A549 (cell line): ENCODE measurements around the gene GABRR2. TPM values are rescaled to one million over a fixed set of nuclear protein-coding genes. Genes with fewer than 3 reads are reported as not detected.

Source experiments
- ATAC-seq, 2 experiments: fragments of 200-7000 bp in 1 of 2; fragments of >200 bp in 1 of 2; cut with Nextera tagmentation in 1 of 2; cut with Tn5 transposase in 1 of 2; 3 replicates each; pipeline versions ENCODE4 v1.8.0 to v1.9.1; 2018 to 2020; ENCODE audit warnings: mild to moderate bottlenecking in 1 of 2, moderate library complexity in 1 of 2
- CTCF ChIA-PET: fragments of 300-600 bp; sonication (Branson Sonifier 250); formaldehyde crosslinking; extraction: SDS; loops from one replicate; lab custom pipeline; 2021; ENCODE audit warnings: antibody characterized with exemption, inconsistent platforms; lab: Yijun Ruan, JAX
- POLR2A ChIA-PET: fragments of 350-600 bp; formaldehyde crosslinking; extraction: SDS; loops from one replicate; lab custom pipeline; 2021; ENCODE audit warnings: antibody characterized with exemption, inconsistent platforms; lab: Yijun Ruan, JAX
- DNase-seq, 2 experiments: peaks; one replicate each; pipeline versions ENCODE4 v3.0.0 to v3.0.0-alpha.2; 2011 to 2016; ENCODE audit warnings: low read depth in 1 of 2, low spot score in 1 of 2
- FAIRE-seq: peaks from 2 replicates; lab custom pipeline; 2011; peaks lifted over from hg19 to GRCh38; lab: Jason Lieb, UNC
- H3K27ac ChIP-seq, 2 experiments: fragments of >200 bp; sonication (Bioruptor Twin); formaldehyde crosslinking; 3 replicates each; pipeline ENCODE4 v1.5.1; 2016 to 2017
- H3K4me1 ChIP-seq: fragments of >200 bp; sonication (Bioruptor Twin); formaldehyde crosslinking; 3 replicates; pipeline ENCODE4 v1.6.1; 2016
- H3K4me2 ChIP-seq: fragments of >200 bp; sonication (Bioruptor Twin); formaldehyde crosslinking; 3 replicates; pipeline ENCODE4 v1.6.1; 2016
- H3K4me3 ChIP-seq: fragments of >200 bp; sonication (Bioruptor Twin); formaldehyde crosslinking; 3 replicates; pipeline ENCODE4 v1.5.1; 2016
- H3K9me3 ChIP-seq: fragments of >200 bp; sonication (Bioruptor Twin); formaldehyde crosslinking; 3 replicates; pipeline ENCODE4 v1.6.1; 2016
- ATOH8 ChIP-seq: fragments of 250-450 bp; sonication (Bioruptor Pico); IDR thresholded peaks from 2 replicates; pipeline ENCODE4 v1.5.0; 2020; ENCODE audit warnings: low read depth, mild to moderate bottlenecking, moderate library complexity
- BCL3 ChIP-seq: fragments of >200 bp; sonication (Bioruptor Twin); formaldehyde crosslinking; IDR thresholded peaks from 3 replicates; pipeline ENCODE4 v1.6.1; 2016
- CHD4 ChIP-seq: fragments of 200-600 bp; sonication (generic); IDR thresholded peaks from 2 replicates; pipeline ENCODE4 v1.6.1; 2016; ENCODE audit warnings: antibody characterized with exemption, mild to moderate bottlenecking, borderline replicate concordance
- CTCF ChIP-seq: fragments of >200 bp; sonication (Bioruptor Twin); formaldehyde crosslinking; IDR thresholded peaks from 3 replicates; pipeline ENCODE4 v1.5.1; 2016
- EHF ChIP-seq: fragments of 250-450 bp; sonication (Bioruptor Pico); IDR thresholded peaks from 2 replicates; pipeline ENCODE4 v1.5.0; 2020; ENCODE audit warnings: mild to moderate bottlenecking
- FOSL2 ChIP-seq, 2 experiments: fragments of 450-650 bp in 1 of 2; fragments of >200 bp in 1 of 2; sonication (Bioruptor Twin) in 1 of 2; formaldehyde crosslinking; IDR thresholded peaks; 2 replicates each; pipeline versions ENCODE4 v1.5.0 to v1.6.1; 2016 to 2020; ENCODE audit warnings: mild to moderate bottlenecking in 1 of 2, moderate library complexity in 1 of 2
- HOXB13 ChIP-seq: fragments of 250-450 bp; sonication (Bioruptor Pico); IDR thresholded peaks from 2 replicates; pipeline ENCODE4 v1.5.0; 2020; ENCODE audit warnings: low read depth, mild to moderate bottlenecking, moderate library complexity
- JUN ChIP-seq, 2 experiments: fragments of >200 bp; sonication (Bioruptor Twin); formaldehyde crosslinking; IDR thresholded peaks; 2 replicates in 1 of 2; 3 replicates in 1 of 2; pipeline ENCODE4 v1.6.1; 2016 to 2017
- KDM5A ChIP-seq: fragments of 200-600 bp; sonication (generic); IDR thresholded peaks from 2 replicates; pipeline ENCODE4 v1.6.1; 2016; ENCODE audit warnings: antibody characterized with exemption, mild to moderate bottlenecking
- PHF8 ChIP-seq: fragments of 200-600 bp; sonication (generic); IDR thresholded peaks from 2 replicates; pipeline ENCODE4 v1.6.1; 2016; ENCODE audit warnings: low read depth, mild to moderate bottlenecking, antibody characterized with exemption, moderate library complexity, borderline replicate concordance
- RCOR1 ChIP-seq: fragments of 150-350 bp; IDR thresholded peaks from 2 replicates; pipeline ENCODE4 v1.6.1; 2014; ENCODE audit warnings: antibody characterized with exemption, low read length, low read depth
- ZC3H11A ChIP-seq: fragments of 450-650 bp; IDR thresholded peaks from 2 replicates; pipeline ENCODE4 v1.6.1; 2014; ENCODE audit warnings: antibody characterized with exemption, mild to moderate bottlenecking
- WGBS: methylation state at CpG from one replicate; pipeline ENCODE4 v1.1.6; 2017; ENCODE audit errors: missing lambda C conversion rate; 5-methylcytosine and 5-hydroxymethylcytosine counted together
- polyA plus RNA-seq, 4 experiments: library from polyadenylated mRNA; depleted of rRNA in 3 of 4; stranded (reverse); fragments of >200 nt; fragmentation: RNase III in 1 of 4; extraction: RNeasy Plus Mini Kit Qiagen cat#74134 plus additional on column Dnase treatment in 1 of 4; gene quantifications; 2 replicates in 3 of 4; 3 replicates in 1 of 4; pipeline ENCODE4 v1.2.3, GENCODE V29; 2011 to 2017

GABRR2 gene
- polyA plus RNA-seq, 2 of the 4 experiments (the other 2 are of a cell fraction), result 0.08 to 0.09 TPM

GRCh38 chr6:89351671-89352277 lies 36.7 kb upstream of the GABRR2 start:
- Histone ChIP-seq H3K27ac (peak overlapping the region; percentile 94 to 98), H3K4me1 (peaks cover 16% of the 10 kb centered on the region; the same call in 1 of the 3 replicates), H3K4me2 (peak overlapping the region; percentile 73), H3K4me3 (peak overlapping the region; percentile 72), H3K9me3 (no peaks in the 10 kb centered on the region)
- POLR2A ChIA-PET, result interaction anchor here (1.0 to 1.8 kb wide), 4 partner anchors 10 to 271 kb away, joined by 3 to 8 read pairs (median 5); partner anchors contain the start of genes PM20D2 and PNRC1
- TF ChIP-seq ZC3H11A (no peak), BCL3 (no peak), RCOR1 (no peak)
- WGBS, result 2% methylated on average over 12 of the region's 12 CpGs
- DNase-seq (no peak), FAIRE-seq (no peak), ATAC-seq (no peak)
- CTCF ChIA-PET, result interaction anchor here (1.0 to 1.5 kb wide), 3 partner anchors 10 to 40 kb away, joined by 4 to 5 read pairs (median 4); no protein-coding TSS in a partner anchor

GRCh38 chr6:89350281-89350966 lies 35.3 kb upstream of the GABRR2 start:
- ChIA-PET POLR2A (interaction anchor here (0.7 kb wide), 1 partner anchor 52 kb away, joined by 7 read pairs; no protein-coding TSS in a partner anchor), CTCF (interaction anchor here (1.0 to 3.9 kb wide), 3 partner anchors 18 to 39 kb away, joined by 3 to 18 read pairs (median 4); no protein-coding TSS in a partner anchor)
- no peak overlapping the region for H3K27ac ChIP-seq
- no peak for DNase-seq
- H3K4me2 ChIP-seq, result peak overlapping the region; percentile 73
- H3K4me3 ChIP-seq, result no peak overlapping the region
- no peak for ATAC-seq
- no peaks in the 10 kb centered on the region for H3K9me3 ChIP-seq
- H3K4me1 ChIP-seq, result peaks cover 20% of the 10 kb centered on the region; the same call in 1 of the 3 replicates
- WGBS, result 89% methylated on average over 4 of the region's 4 CpGs
- no peak for TF ChIP-seq HOXB13 (CRISPR knock-in tag)
- no peak for FAIRE-seq

GRCh38 chr6:89348372-89348771 lies 33.3 kb upstream of the GABRR2 start:
- POLR2A ChIA-PET, result interaction anchor here (0.6 kb wide), 1 partner anchor 870 kb away, joined by 4 read pairs; no protein-coding TSS in a partner anchor
- H3K4me1 ChIP-seq, result peaks cover 20% of the 10 kb centered on the region; the same call in 1 of the 3 replicates
- 83% methylated on average over 1 of the region's 1 CpG for WGBS
- H3K4me2 ChIP-seq, result no peak overlapping the region
- H3K27ac ChIP-seq, result no peak overlapping the region
- CTCF ChIA-PET, result interaction anchor here (1.4 to 3.9 kb wide), 4 partner anchors 37 to 365 kb away, joined by 3 to 18 read pairs (median 4); no protein-coding TSS in a partner anchor
- no peak for DNase-seq
- H3K9me3 ChIP-seq, result no peaks in the 10 kb centered on the region
- no peak for FAIRE-seq
- H3K4me3 ChIP-seq, result no peak overlapping the region
- no peak for ATAC-seq
- TF ChIP-seq PHF8, result no peak
- TF ChIP-seq CTCF, result no peak
- no peak for TF ChIP-seq CHD4
- no peak for TF ChIP-seq KDM5A
- TF ChIP-seq ATOH8 (CRISPR knock-in tag), result no peak
- no peak for TF ChIP-seq HOXB13 (CRISPR knock-in tag)
- TF ChIP-seq EHF (CRISPR knock-in tag), result no peak
- no peak for TF ChIP-seq JUN (IDR thresholded peaks at IDR 0.05)
- TF ChIP-seq FOSL2 (IDR thresholded peaks at IDR 0.05), result no peak
- TF ChIP-seq FOSL2 (CRISPR knock-in tag; IDR thresholded peaks at IDR 0.05), result no peak
- TF ChIP-seq, all 56 proteins: peak for 0
